Measurements from ENCODE around the gene EFNA5.

Gene EFNA5

GRCh38 chr5:107655831-107656230 lies 14.9 kb downstream of the EFNA5 start:
- H3K9ac ChIP-seq (ENCODE audit: low read length) = no peak overlapping the region
- H3K9me2 ChIP-seq (ENCODE audit: low read depth, low read length) = no peaks in the 10 kb centered on the region
- H3K4me1 ChIP-seq (ENCODE audit: insufficient read depth, low read length, severe bottlenecking) = peaks cover 4% of the 10 kb centered on the region
- H4K20me1 ChIP-seq (ENCODE audit: insufficient read depth, low read length) = no peaks in the 10 kb centered on the region
- no peaks in the 10 kb centered on the region for H3K36me3 ChIP-seq (ENCODE audit: insufficient read depth, low read length)
- H2AFZ ChIP-seq (ENCODE audit: low read length) = no peak overlapping the region
- no peaks in the 10 kb centered on the region for H3K9me3 ChIP-seq (ENCODE audit: low read length)
- H3K4me3 ChIP-seq (ENCODE audit: low read depth, low read length, poor library complexity, severe bottlenecking) = no peak overlapping the region
- no peak overlapping the region for H3K27ac ChIP-seq (ENCODE audit: low read depth, low read length, poor library complexity, severe bottlenecking)
- no peaks in the 10 kb centered on the region for H3F3A ChIP-seq (ENCODE audit: insufficient read depth, low read length)
- no peak overlapping the region for H3K4me2 ChIP-seq (ENCODE audit: low read length)
- no peak for TF ChIP-seq CTCF (IDR thresholded peaks at IDR 0.05; ENCODE audit: low read length)
- no peak for TF ChIP-seq EZH2 (IDR thresholded peaks at IDR 0.05; ENCODE audit: borderline replicate concordance, low read length)
- H3K27me3 ChIP-seq (ENCODE audit: insufficient read depth, low read length) = no peaks in the 10 kb centered on the region
- no peaks in the 10 kb centered on the region for H3K79me2 ChIP-seq (ENCODE audit: insufficient read depth, low read length)

- H3K27ac ChIP-seq (ENCODE audit: low read depth, low read length, poor library complexity, severe bottlenecking) = no peak overlapping the region
- H3K79me2 ChIP-seq (ENCODE audit: insufficient read depth, low read length) = no peaks in the 10 kb centered on the region
- H3K27me3 ChIP-seq (ENCODE audit: insufficient read depth, low read length) = no peaks in the 10 kb centered on the region
- no peaks in the 10 kb centered on the region for H3K36me3 ChIP-seq (ENCODE audit: insufficient read depth, low read length)
- peaks cover 4% of the 10 kb centered on the region for H3K4me1 ChIP-seq (ENCODE audit: insufficient read depth, low read length, severe bottlenecking)
- no peaks in the 10 kb centered on the region for H3K9me3 ChIP-seq (ENCODE audit: low read length)
- H3F3A ChIP-seq (ENCODE audit: insufficient read depth, low read length) = no peaks in the 10 kb centered on the region
- no peak overlapping the region for H2AFZ ChIP-seq (ENCODE audit: low read length)
- no peaks in the 10 kb centered on the region for H4K20me1 ChIP-seq (ENCODE audit: insufficient read depth, low read length)
- no peak overlapping the region for H3K4me2 ChIP-seq (ENCODE audit: low read length)
- H3K4me3 ChIP-seq (ENCODE audit: low read depth, low read length, poor library complexity, severe bottlenecking) = no peak overlapping the region
- no peak overlapping the region for H3K9ac ChIP-seq (ENCODE audit: low read length)
- no peaks in the 10 kb centered on the region for H3K9me2 ChIP-seq (ENCODE audit: low read depth, low read length)
- TF ChIP-seq EZH2 (IDR thresholded peaks at IDR 0.05; ENCODE audit: borderline replicate concordance, low read length) (no peak), CTCF (IDR thresholded peaks at IDR 0.05; ENCODE audit: low read length) (no peak)
These were observed 15.9 kb downstream of the EFNA5 start for GRCh38 chr5:107654827-107655226.

GRCh38 chr5:107653685-107654084 lies 17.1 kb downstream of the EFNA5 start:
- Histone ChIP-seq H3K4me3 (ENCODE audit: low read depth, low read length, poor library complexity, severe bottlenecking) (no peak overlapping the region), H3K9me3 (ENCODE audit: low read length) (no peaks in the 10 kb centered on the region), H3K36me3 (ENCODE audit: insufficient read depth, low read length) (no peaks in the 10 kb centered on the region), H4K20me1 (ENCODE audit: insufficient read depth, low read length) (no peaks in the 10 kb centered on the region), H3K27ac (ENCODE audit: low read depth, low read length, poor library complexity, severe bottlenecking) (no peak overlapping the region), H3K9me2 (ENCODE audit: low read depth, low read length) (no peaks in the 10 kb centered on the region), H2AFZ (ENCODE audit: low read length) (no peak overlapping the region), H3K27me3 (ENCODE audit: insufficient read depth, low read length) (no peaks in the 10 kb centered on the region), H3K79me2 (ENCODE audit: insufficient read depth, low read length) (no peaks in the 10 kb centered on the region), H3K9ac (ENCODE audit: low read length) (no peak overlapping the region), H3F3A (ENCODE audit: insufficient read depth, low read length) (no peaks in the 10 kb centered on the region), H3K4me1 (ENCODE audit: insufficient read depth, low read length, severe bottlenecking) (peaks cover 4% of the 10 kb centered on the region), H3K4me2 (ENCODE audit: low read length) (no peak overlapping the region)
- TF ChIP-seq EZH2 (IDR thresholded peaks at IDR 0.05; ENCODE audit: borderline replicate concordance, low read length) (no peak), CTCF (IDR thresholded peaks at IDR 0.05; ENCODE audit: low read length) (no peak)

Data from OCI-LY1 (cell line).